ENCODE results near the gene FITM1. TPM values are rescaled to one million over a fixed set of nuclear protein-coding genes. Genes with fewer than 3 reads are reported as not detected.

Gene FITM1, protein sequence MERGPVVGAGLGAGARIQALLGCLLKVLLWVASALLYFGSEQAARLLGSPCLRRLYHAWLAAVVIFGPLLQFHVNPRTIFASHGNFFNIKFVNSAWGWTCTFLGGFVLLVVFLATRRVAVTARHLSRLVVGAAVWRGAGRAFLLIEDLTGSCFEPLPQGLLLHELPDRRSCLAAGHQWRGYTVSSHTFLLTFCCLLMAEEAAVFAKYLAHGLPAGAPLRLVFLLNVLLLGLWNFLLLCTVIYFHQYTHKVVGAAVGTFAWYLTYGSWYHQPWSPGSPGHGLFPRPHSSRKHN
- 100 to 1,000 TPM in 1 of 2 donors, 10 to 100 TPM in 1; 74.3 to 180 TPM for total RNA-seq

DNA sequence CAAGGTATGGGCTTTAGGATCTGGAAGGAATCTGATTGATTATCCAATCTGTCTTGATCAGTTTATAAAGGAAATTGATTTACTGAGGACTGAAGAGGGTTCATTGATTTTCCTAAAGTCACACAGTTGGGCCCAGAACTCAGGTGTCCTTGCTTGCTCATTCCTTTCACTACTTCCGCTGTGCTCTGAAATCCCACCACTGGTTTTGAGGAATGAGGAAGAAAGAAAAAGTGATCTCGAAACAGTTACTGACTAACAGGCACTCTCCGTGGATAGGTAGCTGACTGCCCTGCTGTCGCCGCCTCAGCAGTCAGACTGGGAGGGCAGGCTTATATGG, at the start of gene FITM1:
TSS of gene FITM1 (plus strand) at position 280 of the 337 bp plus-strand sequence. CDS start 905 bp downstream, outside the sequence.
- TF ChIP-seq, protein P1, sequence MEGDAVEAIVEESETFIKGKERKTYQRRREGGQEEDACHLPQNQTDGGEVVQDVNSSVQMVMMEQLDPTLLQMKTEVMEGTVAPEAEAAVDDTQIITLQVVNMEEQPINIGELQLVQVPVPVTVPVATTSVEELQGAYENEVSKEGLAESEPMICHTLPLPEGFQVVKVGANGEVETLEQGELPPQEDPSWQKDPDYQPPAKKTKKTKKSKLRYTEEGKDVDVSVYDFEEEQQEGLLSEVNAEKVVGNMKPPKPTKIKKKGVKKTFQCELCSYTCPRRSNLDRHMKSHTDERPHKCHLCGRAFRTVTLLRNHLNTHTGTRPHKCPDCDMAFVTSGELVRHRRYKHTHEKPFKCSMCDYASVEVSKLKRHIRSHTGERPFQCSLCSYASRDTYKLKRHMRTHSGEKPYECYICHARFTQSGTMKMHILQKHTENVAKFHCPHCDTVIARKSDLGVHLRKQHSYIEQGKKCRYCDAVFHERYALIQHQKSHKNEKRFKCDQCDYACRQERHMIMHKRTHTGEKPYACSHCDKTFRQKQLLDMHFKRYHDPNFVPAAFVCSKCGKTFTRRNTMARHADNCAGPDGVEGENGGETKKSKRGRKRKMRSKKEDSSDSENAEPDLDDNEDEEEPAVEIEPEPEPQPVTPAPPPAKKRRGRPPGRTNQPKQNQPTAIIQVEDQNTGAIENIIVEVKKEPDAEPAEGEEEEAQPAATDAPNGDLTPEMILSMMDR (IDR thresholded peaks at IDR 0.05): no peak
- peak within 1 kb of the TSS; percentile 39 for H3K4me3 ChIP-seq

DNA sequence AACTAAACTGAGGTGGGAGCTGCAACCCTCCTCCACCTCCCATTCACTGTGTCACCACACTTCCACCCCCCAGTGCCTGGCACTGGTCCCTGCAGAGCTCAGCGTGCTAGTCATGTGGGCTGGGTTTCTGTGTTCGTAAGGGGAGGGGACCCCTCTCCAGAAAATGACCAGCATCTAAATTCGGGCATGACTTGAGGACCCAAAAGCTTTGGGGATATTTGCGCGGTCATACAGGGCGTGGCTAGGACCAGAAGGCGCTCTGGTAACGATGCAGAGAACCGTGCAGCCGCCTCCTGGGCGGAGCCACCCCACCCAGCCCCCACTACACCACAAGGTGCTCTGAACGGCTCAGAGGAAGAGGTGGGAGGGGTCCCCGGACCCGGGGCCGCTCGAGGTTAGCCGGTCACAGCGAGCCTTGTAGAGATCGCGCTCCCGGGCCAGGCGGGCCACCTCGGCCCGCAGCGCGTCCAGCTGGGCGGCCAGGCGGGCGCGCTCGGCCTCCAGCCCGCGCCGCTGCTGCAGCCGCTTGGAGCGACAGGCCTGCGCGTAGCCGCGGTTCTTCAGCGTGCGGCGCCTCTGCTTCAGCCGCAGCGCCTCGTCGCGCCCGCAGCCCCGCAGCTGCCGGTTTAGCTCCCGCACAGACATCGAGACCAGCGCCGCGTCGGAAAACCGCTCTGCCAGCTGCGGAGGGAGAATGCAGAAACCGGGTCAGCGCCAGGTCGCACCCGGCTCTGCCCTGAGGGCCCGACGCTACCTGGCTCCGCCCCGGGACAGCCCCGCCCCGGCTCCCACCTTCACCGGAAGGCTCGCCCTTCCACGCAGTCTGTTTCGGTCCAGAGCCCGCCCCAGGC, 49.3 kb upstream of the FITM1 start:
- peak overlapping the region; percentile 46 to 56 for H3K4me3 ChIP-seq

More for the DNA sequence above, at the start of gene FITM1:
- Histone ChIP-seq H3K27ac (peak within 1 kb of the TSS; percentile 86 to 94), H3K4me1 (peaks cover 0 to 31% of the 10 kb centered on the region in 2 donors), H3K9me3 (no peaks in the 10 kb centered on the region), H3K27me3 (no peaks in the 10 kb centered on the region), H3K36me3 (no peaks in the 10 kb centered on the region)
- no peak for DNase-seq (ENCODE audit: low spot score)

DNA sequence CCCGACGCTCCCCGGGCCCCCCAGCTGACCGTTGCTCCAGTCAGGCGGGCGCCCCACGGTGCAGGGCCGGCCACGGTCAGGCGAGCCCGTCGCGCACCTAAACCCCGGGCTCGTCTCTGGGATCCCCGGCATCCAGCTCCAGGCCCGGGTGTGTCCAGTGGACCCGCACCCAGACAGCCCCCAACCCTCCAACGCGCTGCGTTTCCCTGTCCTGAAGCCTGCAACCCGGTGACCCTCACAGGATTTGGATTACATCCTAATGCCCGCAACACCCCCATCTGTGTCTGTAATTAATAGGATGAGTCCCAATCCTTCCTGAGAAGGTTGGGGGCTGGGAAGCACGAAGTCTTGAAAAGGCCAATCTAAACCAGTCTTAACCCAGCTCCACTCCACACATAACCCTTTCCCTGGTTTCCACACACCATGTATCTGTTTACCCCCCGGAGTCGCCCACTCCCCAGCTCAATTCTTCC, 48.7 kb upstream of the FITM1 start:
- Histone ChIP-seq H3K36me3 (no peaks in the 10 kb centered on the region), H3K9me3 (no peaks in the 10 kb centered on the region), H3K4me1 (peaks cover 0 to 14% of the 10 kb centered on the region in 2 donors), H3K4me3 (peak overlapping the region; percentile 46 to 56), H3K27ac (no peak overlapping the region), H3K27me3 (no peaks in the 10 kb centered on the region)
- TF ChIP-seq, protein P1 (IDR thresholded peaks at IDR 0.05): no peak
- no peak for DNase-seq (ENCODE audit: low spot score)

More for the DNA sequence above, 49.3 kb upstream of the FITM1 start:
- TF ChIP-seq, protein P1 (IDR thresholded peaks at IDR 0.05): no peak
- H3K27me3 ChIP-seq: no peaks in the 10 kb centered on the region
- no peak overlapping the region for H3K27ac ChIP-seq
- no peaks in the 10 kb centered on the region for H3K36me3 ChIP-seq
- no peak for DNase-seq (ENCODE audit: low spot score)
- H3K9me3 ChIP-seq: no peaks in the 10 kb centered on the region
- H3K4me1 ChIP-seq: peaks cover 0 to 14% of the 10 kb centered on the region in 2 donors

DNA sequence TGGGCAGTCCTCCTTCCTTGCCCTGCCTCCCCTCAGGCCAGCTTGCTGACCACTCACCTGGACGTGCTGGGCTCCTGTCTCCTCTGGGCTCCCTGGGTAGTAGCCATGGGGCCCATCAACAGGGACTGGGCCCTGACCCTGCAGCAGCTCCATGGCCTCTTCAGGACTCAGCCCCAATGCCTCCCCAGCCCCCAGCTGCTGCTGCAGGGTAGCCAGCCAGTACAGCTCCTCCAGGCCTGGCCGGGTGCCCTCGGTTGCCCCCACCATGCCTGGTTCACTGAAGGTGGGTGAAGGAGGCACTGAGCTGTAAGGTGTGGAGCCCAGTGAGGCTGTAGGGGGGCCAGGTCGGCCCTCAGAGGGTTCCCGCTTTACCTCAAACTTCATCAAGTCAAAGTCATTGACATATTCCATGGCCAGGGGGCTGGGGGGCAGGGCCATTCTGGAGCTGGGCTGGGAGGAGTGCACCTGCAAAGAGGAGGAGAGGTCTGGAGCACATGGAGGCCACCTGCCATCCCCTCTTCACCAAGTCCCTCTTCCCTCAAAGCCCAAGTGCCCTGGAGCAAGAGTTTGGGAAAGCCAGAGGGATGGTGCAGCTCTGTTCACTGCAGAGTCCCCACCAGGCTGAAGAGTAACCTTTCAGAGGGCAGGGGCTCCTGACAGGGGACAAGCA, 47.9 kb upstream of the FITM1 start:
- TF ChIP-seq, protein P1 (IDR thresholded peaks at IDR 0.05): no peak
- H3K36me3 ChIP-seq: no peaks in the 10 kb centered on the region
- no peak overlapping the region for H3K27ac ChIP-seq
- no peaks in the 10 kb centered on the region for H3K27me3 ChIP-seq
- no peaks in the 10 kb centered on the region for H3K9me3 ChIP-seq
- H3K4me3 ChIP-seq: no peak overlapping the region
- no peak for DNase-seq (ENCODE audit: low spot score)
- H3K4me1 ChIP-seq: peaks cover 0 to 14% of the 10 kb centered on the region in 2 donors

DNA sequence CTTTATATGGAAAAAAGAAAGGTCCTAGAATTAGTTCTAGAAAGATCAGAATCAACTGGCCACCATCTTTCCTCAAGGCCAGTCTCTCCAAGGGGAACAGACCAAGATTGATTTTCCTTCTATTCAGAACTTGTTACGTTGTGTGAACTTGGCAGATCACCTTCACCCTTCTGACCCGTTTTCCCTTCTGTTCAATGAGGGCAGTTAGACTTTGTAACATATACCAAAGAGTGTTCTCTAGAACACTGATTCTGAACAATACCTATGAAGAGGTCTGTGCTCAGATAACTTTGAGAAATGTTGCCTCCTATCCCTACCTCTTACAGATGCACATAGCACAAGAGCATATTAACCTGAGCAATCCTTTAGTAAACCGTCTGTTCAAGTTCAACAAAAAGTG, 47.0 kb upstream of the FITM1 start:
- TF ChIP-seq, protein P1 (IDR thresholded peaks at IDR 0.05): no peak
- DNase-seq (ENCODE audit: low spot score): no peak
- H3K27ac ChIP-seq: no peak overlapping the region
- no peaks in the 10 kb centered on the region for H3K9me3 ChIP-seq
- H3K27me3 ChIP-seq: no peaks in the 10 kb centered on the region
- H3K4me3 ChIP-seq: no peak overlapping the region
- no peaks in the 10 kb centered on the region for H3K36me3 ChIP-seq
- peaks cover 0 to 14% of the 10 kb centered on the region in 2 donors for H3K4me1 ChIP-seq

Data from right atrium auricular region (tissue), 2 donors.